WI38 (cell line): ENCODE data around the gene SMC6.

ENCODE experiments used
- H3K4me3 ChIP-seq: 2 replicates; pipeline ENCODE4 v1.5.1; 2011; ENCODE audit warnings: low read depth, mild to moderate bottlenecking, control low read depth, low read length
- TF ChIP-seq, protein P1 (sequence below): IDR thresholded peaks from 2 replicates; pipeline ENCODE4 v1.5.1; 2012; ENCODE audit warnings: low read depth, mild to moderate bottlenecking, control low read depth, low read length

The SMC6 gene

DNA sequence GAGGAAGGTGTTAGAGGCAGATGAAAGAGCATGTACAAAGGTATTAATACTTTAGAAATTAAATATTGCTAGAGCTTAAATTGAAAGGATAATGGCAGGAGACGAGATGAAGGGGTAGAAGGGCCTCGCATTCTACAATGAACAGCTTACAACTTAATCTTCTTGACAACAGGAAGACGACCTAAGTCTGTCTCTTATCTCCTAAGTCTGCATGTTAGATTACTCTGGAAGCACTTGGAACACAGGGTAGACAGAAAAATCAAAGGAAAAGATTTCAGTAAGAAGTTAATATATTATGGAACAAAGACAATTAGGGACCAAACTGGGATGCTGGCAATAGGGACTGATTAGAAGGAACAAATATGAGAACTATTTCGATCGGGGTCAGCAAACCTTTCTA is 34.9 kb downstream of the SMC6 start:
- TF ChIP-seq, protein P1, sequence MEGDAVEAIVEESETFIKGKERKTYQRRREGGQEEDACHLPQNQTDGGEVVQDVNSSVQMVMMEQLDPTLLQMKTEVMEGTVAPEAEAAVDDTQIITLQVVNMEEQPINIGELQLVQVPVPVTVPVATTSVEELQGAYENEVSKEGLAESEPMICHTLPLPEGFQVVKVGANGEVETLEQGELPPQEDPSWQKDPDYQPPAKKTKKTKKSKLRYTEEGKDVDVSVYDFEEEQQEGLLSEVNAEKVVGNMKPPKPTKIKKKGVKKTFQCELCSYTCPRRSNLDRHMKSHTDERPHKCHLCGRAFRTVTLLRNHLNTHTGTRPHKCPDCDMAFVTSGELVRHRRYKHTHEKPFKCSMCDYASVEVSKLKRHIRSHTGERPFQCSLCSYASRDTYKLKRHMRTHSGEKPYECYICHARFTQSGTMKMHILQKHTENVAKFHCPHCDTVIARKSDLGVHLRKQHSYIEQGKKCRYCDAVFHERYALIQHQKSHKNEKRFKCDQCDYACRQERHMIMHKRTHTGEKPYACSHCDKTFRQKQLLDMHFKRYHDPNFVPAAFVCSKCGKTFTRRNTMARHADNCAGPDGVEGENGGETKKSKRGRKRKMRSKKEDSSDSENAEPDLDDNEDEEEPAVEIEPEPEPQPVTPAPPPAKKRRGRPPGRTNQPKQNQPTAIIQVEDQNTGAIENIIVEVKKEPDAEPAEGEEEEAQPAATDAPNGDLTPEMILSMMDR, result no peak
- H3K4me3 ChIP-seq, result no peak overlapping the region

DNA sequence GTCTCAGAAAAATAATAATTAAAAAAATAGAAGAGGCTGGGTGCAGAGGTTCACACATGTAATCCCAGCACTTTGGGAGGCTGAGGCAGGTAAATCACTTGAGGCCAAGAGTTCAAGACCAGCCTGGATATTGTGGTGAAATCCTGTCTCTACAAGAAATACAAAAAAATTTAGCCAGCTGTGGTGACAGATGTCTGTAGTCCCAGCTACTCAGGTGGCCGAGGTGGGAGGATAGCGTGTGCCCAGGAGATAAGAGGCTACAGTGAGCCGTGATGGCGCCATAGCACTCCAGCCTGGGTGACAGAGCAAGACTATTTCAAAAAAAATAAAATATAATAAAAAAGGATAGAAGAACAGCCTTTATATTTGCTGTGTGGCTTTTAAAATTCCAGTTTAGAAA is 35.9 kb downstream of the SMC6 start:
- TF ChIP-seq, protein P1, result no peak
- no peak overlapping the region for H3K4me3 ChIP-seq

DNA sequence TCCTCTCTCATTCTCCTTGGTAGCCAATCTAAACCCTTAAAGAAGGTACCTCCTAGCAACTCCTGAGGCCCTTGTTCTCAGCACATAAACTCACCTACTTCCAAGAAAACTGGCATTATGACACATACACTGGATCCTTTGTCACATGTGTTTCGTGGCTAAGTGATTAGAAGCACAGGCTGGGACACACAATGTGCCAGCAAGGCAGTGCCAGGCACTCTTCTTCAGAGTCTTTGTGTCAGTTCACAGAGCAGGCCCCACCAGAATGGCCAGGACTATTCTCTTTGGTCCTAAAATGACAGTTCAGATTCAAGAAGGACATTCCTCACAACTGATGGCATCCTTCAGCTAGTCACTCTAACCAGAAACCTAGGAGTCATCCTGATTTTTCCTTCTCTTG is 40.3 kb downstream of the SMC6 start:
- H3K4me3 ChIP-seq, result no peak overlapping the region
- TF ChIP-seq, protein P1, result no peak

DNA sequence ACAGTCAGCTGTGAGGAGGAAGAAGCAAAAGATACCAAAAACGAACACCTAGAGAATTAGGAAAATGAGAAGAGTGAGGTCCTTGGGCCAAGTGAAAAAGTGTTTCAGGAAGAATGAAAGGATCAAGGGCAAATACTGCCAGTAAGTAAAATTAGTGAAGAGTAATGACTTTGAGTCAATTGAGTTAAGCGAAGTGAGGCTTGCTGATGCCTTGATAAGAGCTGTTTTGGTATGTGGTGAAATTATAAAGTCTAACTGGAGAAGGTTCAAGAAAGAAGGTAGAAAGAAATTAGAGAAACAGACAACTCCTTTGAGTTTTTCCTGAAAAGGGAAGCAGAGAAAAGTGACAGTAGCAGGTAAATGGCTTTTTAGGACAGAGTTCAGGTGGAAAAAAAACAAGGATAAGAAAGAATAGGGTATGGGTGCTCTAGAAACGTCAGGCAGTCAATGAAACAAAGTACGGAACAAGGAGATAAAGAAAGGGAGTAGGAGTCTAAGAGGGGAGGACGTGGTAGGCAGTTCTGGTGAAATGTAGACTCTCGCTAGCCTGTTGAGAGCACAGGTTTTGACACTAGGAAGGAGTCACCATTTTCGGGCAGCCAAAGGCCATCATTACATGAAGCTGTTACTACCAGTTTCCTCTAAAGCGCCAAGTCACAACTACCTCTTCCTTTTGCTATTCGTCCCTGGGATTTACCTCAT is 42.9 kb downstream of the SMC6 start:
- TF ChIP-seq, protein P1, result no peak
- no peak overlapping the region for H3K4me3 ChIP-seq

DNA sequence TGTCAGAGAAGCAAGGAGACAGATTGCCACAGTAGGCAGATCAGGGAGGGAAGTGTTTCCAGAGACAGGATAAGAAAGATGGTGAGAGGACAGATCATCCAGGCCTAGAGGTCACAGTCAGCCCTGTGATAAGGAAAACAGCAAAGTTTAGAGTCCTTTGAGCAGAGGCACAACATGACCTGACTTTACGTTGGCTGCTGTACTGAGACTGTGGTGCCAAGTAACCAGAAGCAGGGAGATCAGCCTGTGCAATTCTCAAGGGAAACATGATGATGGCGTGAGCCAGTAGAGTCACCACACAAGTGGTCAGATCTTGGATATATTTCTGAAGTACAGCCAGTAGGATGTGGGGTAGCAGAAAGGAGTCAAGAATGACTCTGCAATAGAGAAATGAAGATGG is 43.7 kb downstream of the SMC6 start:
- H3K4me3 ChIP-seq, result no peak overlapping the region
- TF ChIP-seq, protein P1, result no peak

DNA sequence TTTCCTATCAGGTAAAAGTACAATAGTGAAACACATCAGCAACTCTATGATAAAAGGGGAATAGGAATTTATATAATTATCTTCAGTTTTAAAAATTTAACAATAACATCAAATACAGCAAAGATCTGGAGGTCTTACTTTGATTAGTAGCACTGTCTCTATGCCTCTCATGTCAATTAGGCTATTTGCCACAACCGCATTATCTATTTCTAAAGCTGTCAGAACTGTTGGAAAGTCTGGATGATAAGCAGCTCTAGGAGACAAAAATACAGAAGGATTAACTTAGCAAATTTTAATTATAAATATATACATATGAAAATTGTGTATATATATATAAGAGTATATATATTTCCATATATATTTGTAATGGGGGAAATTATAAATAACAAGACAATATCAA is 45.1 kb downstream of the SMC6 start:
- TF ChIP-seq, protein P1, result no peak
- H3K4me3 ChIP-seq, result no peak overlapping the region

DNA sequence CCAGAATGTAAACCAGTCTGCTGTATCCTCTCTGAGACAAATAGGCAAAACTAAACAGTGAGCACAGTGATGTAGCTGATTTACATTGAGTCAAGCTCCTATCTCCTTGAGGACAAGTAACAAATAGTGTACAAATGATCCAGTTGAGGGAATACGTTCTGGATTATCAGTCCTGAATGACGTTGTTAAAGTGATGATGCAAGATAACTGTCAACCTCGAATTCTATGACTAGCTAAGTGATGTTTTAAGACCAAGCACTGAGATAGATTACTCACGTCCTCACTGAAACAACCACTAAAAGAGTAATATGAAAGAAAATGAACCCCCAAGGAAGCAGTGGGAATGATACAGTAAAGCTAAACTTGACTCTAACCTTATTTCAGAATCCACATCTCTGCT is 46.8 kb downstream of the SMC6 start:
- H3K4me3 ChIP-seq, result no peak overlapping the region
- TF ChIP-seq, protein P1, result no peak
